AG04450 (cell line): Measurements from ENCODE around the gene VAT1L. TPM values are rescaled to one million over a fixed set of nuclear protein-coding genes. Genes with fewer than 3 reads are reported as not detected.
"Not testable (repeated sequence)": the region's sequence is repeated elsewhere in the genome, so short reads cannot be mapped to it uniquely, and the experiment has no call there.

Source experiments
- CTCF ChIA-PET: fragments of 300-600, 350-600 bp; formaldehyde crosslinking; extraction: SDS; loops from one replicate; lab custom pipeline; 2022; ENCODE audit warnings: antibody characterized with exemption, inconsistent platforms; lab: Charles Lee
- POLR2A ChIA-PET: fragments of 350-600 bp; formaldehyde crosslinking; extraction: SDS; loops from one replicate; lab custom pipeline; 2021; ENCODE audit warnings: antibody characterized with exemption, inconsistent platforms; lab: Yijun Ruan, JAX
- DNase-seq: peaks from one replicate; pipeline ENCODE4 v3.0.0-alpha.2; 2011; ENCODE audit warnings: low read depth, low spot score
- H3K27ac ChIP-seq: one replicate; pipeline ENCODE4 v1.5.1; 2012; ENCODE audit warnings: low read depth, low read length, control low read depth
- H3K27me3 ChIP-seq: one replicate; pipeline ENCODE4 v1.6.0; 2012; ENCODE audit warnings: low read length; ENCODE audit not compliant: control insufficient read depth, insufficient read depth
- H3K4me3 ChIP-seq: 2 replicates; pipeline ENCODE4 v1.5.1; 2011; ENCODE audit warnings: mild to moderate bottlenecking, low read depth, low read length, control low read depth
- H3K9me3 ChIP-seq: 2 replicates; pipeline ENCODE4 v1.5.1; 2012; ENCODE audit warnings: low read length; ENCODE audit not compliant: control insufficient read depth, insufficient read depth
- CTCF ChIP-seq: IDR thresholded peaks from 2 replicates; pipeline ENCODE4 v1.5.1; 2011; ENCODE audit warnings: low read depth, low read length, control low read depth, inconsistent platforms
- polyA plus RNA-seq: library from polyadenylated mRNA; depleted of rRNA; stranded (reverse); fragments of >200 nt; gene quantifications from 2 replicates; pipeline ENCODE4 v1.2.3, GENCODE V29; 2011

The VAT1L gene
- polyA plus RNA-seq, 1 experiment, result 128 TPM

- Histone ChIP-seq H3K27me3 (no peaks in the 10 kb centered on the region), H3K27ac (no peak overlapping the region), H3K9me3 (no peaks in the 10 kb centered on the region), H3K4me3 (no peak overlapping the region)
- POLR2A ChIA-PET, result no interaction called here
- TF ChIP-seq CTCF, result no peak
- CTCF ChIA-PET, result interaction anchor here (1.0 to 4.1 kb wide), 2 partner anchors 15 to 16 kb away, joined by 4 to 18 read pairs; no protein-coding TSS in a partner anchor
- DNase-seq, result no peak
These were observed 197.8 kb downstream of the VAT1L start for GRCh38 chr16:77986011-77986740.

GRCh38 chr16:77987810-77988209 lies 199.4 kb downstream of the VAT1L start:
- no peaks in the 10 kb centered on the region for H3K27me3 ChIP-seq
- DNase-seq, result no peak
- no peak overlapping the region for H3K4me3 ChIP-seq
- POLR2A ChIA-PET, result no interaction called here
- CTCF ChIA-PET, result interaction anchor here (1.6 to 4.1 kb wide), 2 partner anchors 15 to 16 kb away, joined by 6 to 18 read pairs; no protein-coding TSS in a partner anchor
- TF ChIP-seq CTCF, result no peak
- H3K27ac ChIP-seq, result no peak overlapping the region
- peaks cover 4% of the 10 kb centered on the region; the same call in 1 of the 2 replicates for H3K9me3 ChIP-seq

GRCh38 chr16:77989846-77990245 lies 201.5 kb downstream of the VAT1L start:
- H3K4me3 ChIP-seq, result no peak overlapping the region
- CTCF ChIA-PET, result interaction anchor here (1.1 kb wide), 1 partner anchor 315 kb away, joined by 4 read pairs; no protein-coding TSS in a partner anchor
- DNase-seq, result no peak
- no peak overlapping the region for H3K27ac ChIP-seq
- peaks cover 4% of the 10 kb centered on the region; the same call in 1 of the 2 replicates for H3K9me3 ChIP-seq
- POLR2A ChIA-PET, result no interaction called here
- H3K27me3 ChIP-seq, result no peaks in the 10 kb centered on the region
- TF ChIP-seq CTCF, result no peak

- no peaks in the 10 kb centered on the region for H3K27me3 ChIP-seq
- no peak for TF ChIP-seq CTCF
- no peak overlapping the region for H3K4me3 ChIP-seq
- H3K9me3 ChIP-seq, result peaks cover 19% of the 10 kb centered on the region; the same call in 1 of the 2 replicates
- POLR2A ChIA-PET, result no interaction called here
- DNase-seq, result no peak
- no peak overlapping the region for H3K27ac ChIP-seq
- CTCF ChIA-PET, result interaction anchor here (1.0 to 5.0 kb wide), 4 partner anchors 11 to 331 kb away, joined by 3 to 46 read pairs (median 11); no protein-coding TSS in a partner anchor
These were observed 203.3 kb downstream of the VAT1L start for GRCh38 chr16:77991701-77992100.

- POLR2A ChIA-PET, result not testable (repeated sequence)
These were observed 204.0 kb downstream of the VAT1L start for GRCh38 chr16:77992381-77992780.

More at GRCh38 chr16:77992381-77992780, 204.0 kb downstream of the VAT1L start:
- H3K4me3 ChIP-seq, H3K27ac ChIP-seq, DNase-seq, H3K27me3 ChIP-seq: not testable (repeated sequence)
- CTCF ChIA-PET, result interaction anchor here (0.6 to 5.0 kb wide), 4 partner anchors 11 to 371 kb away, joined by 3 to 46 read pairs (median 11); no protein-coding TSS in a partner anchor
- peaks cover 20% of the 10 kb centered on the region; the same call in 1 of the 2 replicates for H3K9me3 ChIP-seq
